GM18502 (cell line): ENCODE measurements around the gene TMEM37.

Source experiments
- ATAC-seq: cut with Tn5 transposase; IDR thresholded peaks from one replicate; pipeline ENCODE4 v1.9.1; 2021; ENCODE audit warnings: mild to moderate bottlenecking; ENCODE audit not compliant: unreplicated experiment, poor library complexity

The TMEM37 gene

DNA sequence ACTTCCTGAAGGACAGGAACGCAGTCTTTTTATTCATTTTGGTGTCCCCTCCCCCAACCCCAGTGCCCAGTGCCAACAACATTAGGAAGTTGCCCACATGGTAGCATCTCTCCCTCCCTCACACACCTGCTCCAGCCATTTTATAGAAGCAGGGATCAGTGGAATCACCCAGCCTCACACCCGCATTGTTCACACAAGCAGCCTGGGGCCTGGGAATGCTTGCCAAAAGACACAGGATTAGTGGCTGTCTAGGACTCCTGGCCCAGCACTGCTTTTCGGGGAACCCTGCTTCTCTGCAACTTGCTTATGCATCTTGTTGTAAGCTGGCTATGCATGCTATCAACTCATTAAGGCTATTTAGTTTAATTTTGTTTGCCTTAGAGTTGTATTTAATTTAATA, 17.9 kb downstream of the TMEM37 start:
- ATAC-seq = no peak

DNA sequence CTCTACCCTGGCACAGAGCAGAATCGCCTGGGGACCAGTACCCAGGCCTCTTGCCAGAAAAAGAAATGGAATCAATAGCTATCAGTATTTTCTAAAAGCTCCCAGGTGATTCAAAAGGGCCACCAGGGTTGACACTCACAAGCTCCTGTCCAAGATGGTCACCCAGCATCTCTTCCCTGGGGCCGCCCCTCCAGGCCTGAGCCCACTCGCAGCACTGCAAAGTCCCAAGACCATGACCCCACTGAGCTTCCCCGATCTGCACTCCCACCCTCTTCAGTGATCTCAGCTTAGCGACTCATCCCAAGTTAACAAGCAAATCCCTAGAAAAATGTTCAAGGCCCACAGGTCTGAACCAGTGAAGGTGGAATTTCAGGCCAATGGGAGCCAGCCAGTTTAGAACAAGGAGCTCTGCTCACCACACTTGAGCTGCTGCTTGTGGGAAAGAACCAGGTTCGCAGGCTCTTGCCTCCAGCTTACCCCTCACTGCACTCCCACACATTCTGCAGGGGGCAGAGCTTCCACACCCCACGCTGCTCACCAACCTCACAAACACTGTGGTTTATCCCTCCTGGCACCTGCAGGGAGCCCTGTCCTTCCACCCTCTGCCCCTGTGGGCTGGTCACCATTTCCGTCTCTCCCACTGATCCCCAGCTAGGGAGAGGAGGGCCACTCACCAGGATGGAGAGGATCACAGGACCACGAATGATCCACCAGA, 19.8 kb downstream of the TMEM37 start:
- ATAC-seq = no peak

GRCh38 chr2:119453972-119454593, 22.4 kb downstream of the TMEM37 start:
- no peak for ATAC-seq

- no peak for ATAC-seq
These were observed 23.5 kb downstream of the TMEM37 start for GRCh38 chr2:119455066-119455718.

- no peak for ATAC-seq
These were observed 28.4 kb downstream of the TMEM37 start for GRCh38 chr2:119460076-119460475.

DNA sequence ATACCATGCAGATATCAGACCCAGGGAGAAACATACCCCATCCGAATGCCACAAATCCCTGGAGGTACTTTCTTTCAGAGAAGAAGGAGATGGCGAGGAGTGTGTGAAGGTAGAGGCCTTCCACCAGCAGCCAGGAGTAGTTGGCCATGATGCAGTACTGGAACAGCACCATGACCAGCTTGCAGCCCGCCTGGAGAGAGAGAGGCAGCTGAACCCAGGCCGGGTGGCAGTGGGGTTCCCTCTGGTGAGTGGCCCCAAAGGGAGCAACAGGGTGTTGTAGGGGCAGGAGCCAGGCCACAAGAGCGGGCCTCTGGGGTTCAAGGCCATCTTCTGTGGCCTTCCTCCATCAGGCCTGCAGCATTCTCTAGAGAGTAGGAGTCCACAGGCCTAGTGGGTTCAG, 30.2 kb downstream of the TMEM37 start:
- ATAC-seq = no peak

DNA sequence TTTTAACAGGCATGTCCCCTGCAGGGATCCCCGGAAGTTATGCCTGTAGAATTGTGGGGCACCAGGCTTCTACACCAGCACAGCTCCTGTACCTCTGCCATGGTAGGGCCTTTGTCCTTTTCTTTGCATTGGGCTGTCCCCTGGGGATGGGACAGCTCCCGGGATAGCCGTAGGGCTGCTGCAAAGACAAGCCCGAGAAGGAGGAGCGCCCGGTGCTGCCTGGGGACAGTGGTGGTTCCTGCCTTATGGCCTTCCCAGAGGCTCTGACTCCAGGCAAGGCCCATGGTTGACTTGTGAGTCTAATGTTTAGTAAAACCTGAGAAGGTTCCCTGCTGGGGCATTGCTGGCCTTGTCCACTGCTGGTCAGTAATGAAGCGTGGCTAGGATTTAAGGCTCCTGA, 30.9 kb downstream of the TMEM37 start:
- ATAC-seq = no peak

DNA sequence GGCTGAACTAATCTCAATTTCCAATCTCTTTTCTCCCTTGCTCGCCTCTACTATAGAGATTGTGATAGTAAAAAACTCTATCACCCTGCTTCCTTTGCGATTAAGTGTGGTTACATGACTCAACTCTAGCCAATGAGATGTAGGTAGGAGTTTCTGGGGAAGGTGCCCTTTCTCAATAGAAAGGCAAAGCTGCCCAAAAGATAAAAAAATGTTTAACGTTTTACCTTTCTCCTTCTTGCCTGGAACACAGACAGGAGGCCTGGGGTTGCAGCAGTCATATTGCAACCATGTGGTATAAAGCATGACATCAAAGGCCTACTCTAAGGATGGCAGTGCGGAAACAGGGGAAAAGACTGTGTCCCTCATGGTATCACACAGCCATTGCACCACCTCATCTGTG, 31.5 kb downstream of the TMEM37 start:
- ATAC-seq = no peak

GRCh38 chr2:119463990-119464389, 32.3 kb downstream of the TMEM37 start:
- no peak for ATAC-seq

DNA sequence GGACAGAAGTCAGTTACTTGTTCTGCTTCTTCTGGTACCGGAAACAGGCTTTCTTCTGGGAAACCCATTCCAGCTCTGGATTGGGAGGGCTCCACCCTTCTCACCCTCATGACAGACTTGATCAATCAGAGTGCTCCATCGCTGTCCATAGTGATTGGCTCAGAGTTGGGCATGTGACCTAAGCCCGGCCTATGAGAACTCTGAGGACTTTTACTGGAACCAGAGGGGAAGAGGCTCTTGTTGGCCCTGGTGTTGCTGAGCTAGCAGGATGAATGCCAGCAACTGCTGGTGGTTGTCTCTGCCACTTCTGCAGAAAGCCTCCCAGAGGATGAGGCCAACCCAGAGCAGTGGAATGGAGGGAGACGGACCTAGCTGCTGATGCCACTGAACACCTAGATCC, 33.3 kb downstream of the TMEM37 start:
- no peak for ATAC-seq

GRCh38 chr2:119465687-119466086, 34.0 kb downstream of the TMEM37 start:
- ATAC-seq = no peak

DNA sequence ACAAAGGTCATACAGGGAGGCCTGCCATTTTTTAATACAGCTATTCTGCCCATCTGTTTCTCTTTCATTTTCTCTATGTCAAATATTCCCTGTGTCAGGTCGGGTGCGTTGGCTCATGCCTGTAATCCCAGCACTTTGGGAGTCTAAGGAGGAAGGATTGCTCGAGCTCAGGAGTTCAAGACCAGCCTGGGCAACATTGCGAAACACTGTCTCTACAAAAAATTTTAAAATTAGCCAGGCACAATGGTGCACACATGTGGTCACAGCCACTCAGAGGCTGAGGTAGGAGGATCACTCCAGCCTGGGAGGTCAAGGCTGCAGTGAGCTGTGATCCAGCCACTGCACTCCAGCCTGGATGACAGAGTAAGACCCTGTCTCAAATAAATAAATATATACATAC, 34.7 kb downstream of the TMEM37 start:
- no peak for ATAC-seq

DNA sequence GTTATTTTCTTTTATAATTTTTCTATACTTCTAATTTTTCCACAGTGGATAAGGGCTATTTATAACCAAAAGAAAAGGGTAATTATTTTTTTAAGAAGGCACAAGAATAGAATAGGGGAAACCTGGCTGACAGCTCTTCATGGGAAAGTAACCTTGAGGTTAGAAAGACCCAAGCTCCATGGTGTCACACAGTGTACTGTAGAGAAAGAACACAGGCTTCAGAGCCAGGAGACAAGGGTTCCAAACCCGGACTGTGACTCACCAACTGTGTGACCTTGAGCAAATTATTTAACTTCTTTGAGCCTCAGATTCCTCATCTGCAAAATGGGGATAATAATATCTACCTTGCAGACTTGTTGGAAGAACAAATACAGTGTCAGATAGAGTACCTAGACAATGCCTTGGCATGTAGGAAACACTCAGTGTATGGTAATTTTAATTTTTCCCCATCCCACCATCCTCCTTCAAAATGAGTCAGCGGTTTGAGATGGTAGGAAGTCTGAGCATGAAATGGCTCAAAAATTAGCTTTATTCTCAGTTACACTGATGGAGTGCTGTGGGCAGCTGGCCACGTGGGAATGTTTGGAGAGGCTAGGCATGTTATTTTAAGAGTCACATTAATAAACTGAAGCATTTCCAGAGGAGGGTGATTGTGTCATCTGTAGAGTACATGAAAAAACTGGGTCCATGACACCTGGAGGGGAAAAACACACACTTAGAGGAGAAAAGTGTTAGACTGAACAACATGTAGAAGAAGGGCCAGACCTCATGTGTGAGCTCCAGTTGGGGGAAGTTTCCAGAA, 36.7 kb downstream of the TMEM37 start:
- ATAC-seq = no peak

- ATAC-seq = no peak
These were observed 37.5 kb downstream of the TMEM37 start for GRCh38 chr2:119469131-119469530.

GRCh38 chr2:119469661-119470297, 38.1 kb downstream of the TMEM37 start:
- no peak for ATAC-seq

- no peak for ATAC-seq
These were observed 41.1 kb downstream of the TMEM37 start for GRCh38 chr2:119472749-119473148.

- no peak for ATAC-seq
These were observed 42.1 kb downstream of the TMEM37 start for GRCh38 chr2:119473621-119474370.

- ATAC-seq = no peak
These were observed 42.9 kb downstream of the TMEM37 start for GRCh38 chr2:119474371-119475224.
